ENCODE results near the gene PLXND1. TPM values are rescaled to one million over a fixed set of nuclear protein-coding genes. Genes with fewer than 3 reads are reported as not detected.

Gene PLXND1
- total RNA-seq, 1 donor from 2014 or later, result 27.3 TPM

GRCh38 chr3:129608936-129609590 lies 2.6 kb upstream of the PLXND1 start:
- DNase-seq (ENCODE audit: low read depth), result no peak
- H3K4me3 ChIP-seq (ENCODE audit: low read depth, low read length), result no peak overlapping the region
- TF ChIP-seq, protein P1, sequence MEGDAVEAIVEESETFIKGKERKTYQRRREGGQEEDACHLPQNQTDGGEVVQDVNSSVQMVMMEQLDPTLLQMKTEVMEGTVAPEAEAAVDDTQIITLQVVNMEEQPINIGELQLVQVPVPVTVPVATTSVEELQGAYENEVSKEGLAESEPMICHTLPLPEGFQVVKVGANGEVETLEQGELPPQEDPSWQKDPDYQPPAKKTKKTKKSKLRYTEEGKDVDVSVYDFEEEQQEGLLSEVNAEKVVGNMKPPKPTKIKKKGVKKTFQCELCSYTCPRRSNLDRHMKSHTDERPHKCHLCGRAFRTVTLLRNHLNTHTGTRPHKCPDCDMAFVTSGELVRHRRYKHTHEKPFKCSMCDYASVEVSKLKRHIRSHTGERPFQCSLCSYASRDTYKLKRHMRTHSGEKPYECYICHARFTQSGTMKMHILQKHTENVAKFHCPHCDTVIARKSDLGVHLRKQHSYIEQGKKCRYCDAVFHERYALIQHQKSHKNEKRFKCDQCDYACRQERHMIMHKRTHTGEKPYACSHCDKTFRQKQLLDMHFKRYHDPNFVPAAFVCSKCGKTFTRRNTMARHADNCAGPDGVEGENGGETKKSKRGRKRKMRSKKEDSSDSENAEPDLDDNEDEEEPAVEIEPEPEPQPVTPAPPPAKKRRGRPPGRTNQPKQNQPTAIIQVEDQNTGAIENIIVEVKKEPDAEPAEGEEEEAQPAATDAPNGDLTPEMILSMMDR (conservative IDR thresholded peaks at IDR 0.05; ENCODE audit: low read depth, low read length), result no peak

GRCh38 chr3:129608087-129608935 lies 1.8 kb upstream of the PLXND1 start:
- DNase-seq (ENCODE audit: low read depth), result no peak
- TF ChIP-seq, protein P1 (conservative IDR thresholded peaks at IDR 0.05; ENCODE audit: low read depth, low read length), result peak; percentile 23
- no peak overlapping the region for H3K4me3 ChIP-seq (ENCODE audit: low read depth, low read length)

DNA sequence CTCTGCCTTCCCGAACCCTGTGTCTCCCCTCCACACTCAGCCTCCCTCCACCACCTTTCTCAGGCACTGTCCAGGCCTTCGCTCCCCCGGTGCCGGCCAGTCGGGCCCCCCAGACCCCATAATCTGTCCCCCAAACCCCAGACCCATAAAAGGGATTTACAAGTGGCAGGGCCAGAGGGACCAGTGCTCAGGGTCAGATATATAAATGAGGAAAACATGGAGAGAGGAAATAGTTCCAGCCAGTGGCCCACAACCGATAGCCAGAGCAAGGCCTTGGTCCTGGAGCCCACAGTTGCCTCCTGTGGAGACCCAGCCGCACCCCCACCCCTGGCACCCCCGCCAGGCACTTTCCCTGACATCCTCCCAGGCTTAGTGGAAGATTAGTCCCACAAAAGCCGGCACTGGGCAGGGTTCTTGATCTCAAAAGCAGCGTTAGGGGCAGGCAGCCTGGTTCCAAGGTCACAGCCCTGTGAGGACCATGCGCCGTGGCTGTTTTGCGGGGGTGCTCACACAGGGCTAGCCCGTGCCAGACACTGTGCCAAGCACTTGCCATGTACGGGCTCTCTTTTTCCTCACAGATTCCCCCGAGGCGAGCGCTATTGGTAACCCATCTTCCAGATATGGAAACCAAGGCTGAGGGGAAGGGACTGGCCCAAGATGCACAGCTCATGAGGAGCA lies 1.1 kb upstream of the PLXND1 start:
- TF ChIP-seq, protein P1 (conservative IDR thresholded peaks at IDR 0.05; ENCODE audit: low read depth, low read length), result no peak
- DNase-seq (ENCODE audit: low read depth), result no peak
- H3K4me3 ChIP-seq (ENCODE audit: low read depth, low read length), result peak overlapping the region; percentile 52

GRCh38 chr3:129605922-129606635 lies 397 bp downstream of the PLXND1 start:
- H3K4me3 ChIP-seq (ENCODE audit: low read depth, low read length), result peak overlapping the region; percentile 47
- no peak for DNase-seq (ENCODE audit: low read depth)
- TF ChIP-seq, protein P1 (conservative IDR thresholded peaks at IDR 0.05; ENCODE audit: low read depth, low read length), result no peak

DNA sequence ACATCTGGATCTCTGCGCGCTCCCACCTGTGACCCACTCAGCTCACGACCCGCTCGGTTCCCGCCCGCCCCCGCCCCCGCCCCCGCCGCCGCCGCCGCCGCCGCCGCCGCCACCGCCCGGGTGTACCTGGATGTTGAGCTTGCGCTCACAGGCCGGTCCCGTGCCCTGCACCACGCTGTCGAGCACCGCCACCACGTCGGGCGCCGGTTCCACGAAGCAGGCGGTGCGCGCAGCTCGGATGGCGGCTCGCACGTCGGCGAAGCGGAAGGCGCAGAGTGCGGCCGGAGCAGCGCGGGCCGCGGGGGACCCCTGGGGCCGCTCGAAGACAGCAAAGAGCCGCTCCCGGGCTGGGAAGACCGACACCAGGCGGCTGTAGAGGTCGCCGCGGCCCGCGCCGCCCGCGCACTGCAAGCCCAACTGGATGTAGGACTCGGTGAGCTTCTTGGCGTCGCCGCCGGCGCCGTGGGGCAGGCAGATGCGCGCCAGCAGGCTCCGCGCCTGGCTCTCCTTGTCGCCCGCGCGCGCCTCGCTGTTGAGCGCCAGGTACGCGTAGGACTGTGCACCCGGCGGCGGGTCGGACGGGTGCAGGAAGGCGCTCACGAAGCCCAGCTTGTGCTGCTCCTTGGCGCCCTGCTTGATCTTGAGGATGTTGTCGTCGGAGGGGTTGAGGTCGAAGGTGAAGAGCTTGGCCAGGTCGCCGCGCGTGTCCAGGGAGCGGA lies 1.1 kb downstream of the PLXND1 start:
- TF ChIP-seq, protein P1 (conservative IDR thresholded peaks at IDR 0.05; ENCODE audit: low read depth, low read length), result no peak
- no peak for DNase-seq (ENCODE audit: low read depth)
- H3K4me3 ChIP-seq (ENCODE audit: low read depth, low read length), result peak overlapping the region; percentile 47

DNA sequence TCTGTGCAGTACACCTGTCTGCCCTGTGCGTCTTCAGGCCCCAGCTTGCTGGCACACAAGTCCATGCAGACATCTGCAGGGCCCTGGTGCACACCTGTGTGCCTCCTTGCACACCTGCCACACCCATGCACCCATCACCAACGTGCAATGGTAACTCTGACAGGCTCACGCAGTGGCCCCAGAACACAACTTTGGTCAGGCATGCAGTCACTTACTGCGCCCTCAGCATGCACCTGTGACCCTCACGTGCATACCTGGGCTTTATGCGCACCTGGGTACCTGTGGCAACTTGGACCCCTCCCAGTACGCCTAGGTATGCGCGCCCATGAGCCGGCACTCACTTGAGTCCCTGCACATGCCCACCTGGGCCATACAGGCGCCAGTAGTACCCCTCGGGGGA lies 1.7 kb downstream of the PLXND1 start:
- peak overlapping the region; percentile 28 for H3K4me3 ChIP-seq (ENCODE audit: low read depth, low read length)
- TF ChIP-seq, protein P1 (conservative IDR thresholded peaks at IDR 0.05; ENCODE audit: low read depth, low read length), result no peak
- DNase-seq (ENCODE audit: low read depth), result no peak
